Heart left ventricle (tissue), 13 donors: Measurements from ENCODE around the gene CDT1.

Experiments
- POLR2A ChIP-seq, 2 donors: fragments of 450-650 bp; IDR thresholded peaks; one replicate each; pipeline ENCODE4 v1.6.1; 2017; ENCODE audit warnings: antibody characterized with exemption in 2 of 2, mild to moderate bottlenecking in 2 of 2, moderate library complexity in 2 of 2
- TF ChIP-seq, protein P1 (sequence below), 12 donors: fragments of 200-600 bp; sonication (generic) in 4 of 12; IDR thresholded peaks; one replicate each; pipeline versions ENCODE4 v1.5.0 to v1.8.0; 2018 to 2022; ENCODE audit warnings: antibody characterized with exemption in 12 of 12, mild to moderate bottlenecking in 5 of 12
- donor health status: ischemic (EF 13 %, LVEDD 7.1; RV severe dilation, severe dysfunction).
- donor health status: DM: no; HTN: yes; CAD: no.
- donor health status: DM: no; HTN: no; CAD: no.
- donor health status: ischemic (EF 25% LVEDD 6.9; RV normal size, moderate dysfunction).
- donor health status: ischemic (EF 25% LVEDD 5.7; RV mildly dilated, moderate dysfunction).
- donor health status: ischemic (EF 35%, LVEDD 5.7; RV mildly dilated, moderate dysfunction).
- donor health status: nonischemic (EF 11% LVEDD 7.7; RV severe dilation, severe dysfunction).
- donor health status: DM: yes; HTN: yes; CAD: no.
- donor health status: PGD.
- donor health status: ischemic (EF 29% LVEDD 5.4; RV normal size, mild dysfunction).
- donor health status: nonischemic (EF 23%, LVEDD 6.1; RV moderate dilation, normal function).

DNA sequence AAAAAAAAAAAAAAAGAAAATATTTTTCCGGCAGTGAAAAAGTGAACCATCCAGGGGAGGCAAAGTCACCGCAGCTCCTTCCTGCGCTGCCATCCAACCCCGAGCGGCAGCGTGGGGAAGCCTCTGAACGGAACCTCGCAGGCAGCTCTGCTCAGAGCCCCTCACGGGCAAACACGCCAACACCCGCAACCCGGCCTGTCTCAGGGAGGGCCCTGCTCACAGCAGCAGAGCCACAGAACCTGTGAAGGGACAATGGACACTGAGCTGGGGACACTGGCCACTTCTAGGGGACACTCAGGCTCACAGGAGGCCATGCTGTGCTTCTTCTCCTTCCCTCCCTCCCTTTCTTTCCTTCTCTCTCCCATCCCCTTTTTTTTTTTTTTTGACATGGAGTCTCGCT is 29.5 kb downstream of the CDT1 start:
- TF ChIP-seq, protein P1, sequence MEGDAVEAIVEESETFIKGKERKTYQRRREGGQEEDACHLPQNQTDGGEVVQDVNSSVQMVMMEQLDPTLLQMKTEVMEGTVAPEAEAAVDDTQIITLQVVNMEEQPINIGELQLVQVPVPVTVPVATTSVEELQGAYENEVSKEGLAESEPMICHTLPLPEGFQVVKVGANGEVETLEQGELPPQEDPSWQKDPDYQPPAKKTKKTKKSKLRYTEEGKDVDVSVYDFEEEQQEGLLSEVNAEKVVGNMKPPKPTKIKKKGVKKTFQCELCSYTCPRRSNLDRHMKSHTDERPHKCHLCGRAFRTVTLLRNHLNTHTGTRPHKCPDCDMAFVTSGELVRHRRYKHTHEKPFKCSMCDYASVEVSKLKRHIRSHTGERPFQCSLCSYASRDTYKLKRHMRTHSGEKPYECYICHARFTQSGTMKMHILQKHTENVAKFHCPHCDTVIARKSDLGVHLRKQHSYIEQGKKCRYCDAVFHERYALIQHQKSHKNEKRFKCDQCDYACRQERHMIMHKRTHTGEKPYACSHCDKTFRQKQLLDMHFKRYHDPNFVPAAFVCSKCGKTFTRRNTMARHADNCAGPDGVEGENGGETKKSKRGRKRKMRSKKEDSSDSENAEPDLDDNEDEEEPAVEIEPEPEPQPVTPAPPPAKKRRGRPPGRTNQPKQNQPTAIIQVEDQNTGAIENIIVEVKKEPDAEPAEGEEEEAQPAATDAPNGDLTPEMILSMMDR (IDR thresholded peaks at IDR 0.05): no peak
- TF ChIP-seq POLR2A (IDR thresholded peaks at IDR 0.05): no peak
